ENCODE data around the gene LRRIQ4. TPM values are rescaled to one million over a fixed set of nuclear protein-coding genes. Genes with fewer than 3 reads are reported as not detected.

Gene LRRIQ4
- not detected for total RNA-seq

DNA sequence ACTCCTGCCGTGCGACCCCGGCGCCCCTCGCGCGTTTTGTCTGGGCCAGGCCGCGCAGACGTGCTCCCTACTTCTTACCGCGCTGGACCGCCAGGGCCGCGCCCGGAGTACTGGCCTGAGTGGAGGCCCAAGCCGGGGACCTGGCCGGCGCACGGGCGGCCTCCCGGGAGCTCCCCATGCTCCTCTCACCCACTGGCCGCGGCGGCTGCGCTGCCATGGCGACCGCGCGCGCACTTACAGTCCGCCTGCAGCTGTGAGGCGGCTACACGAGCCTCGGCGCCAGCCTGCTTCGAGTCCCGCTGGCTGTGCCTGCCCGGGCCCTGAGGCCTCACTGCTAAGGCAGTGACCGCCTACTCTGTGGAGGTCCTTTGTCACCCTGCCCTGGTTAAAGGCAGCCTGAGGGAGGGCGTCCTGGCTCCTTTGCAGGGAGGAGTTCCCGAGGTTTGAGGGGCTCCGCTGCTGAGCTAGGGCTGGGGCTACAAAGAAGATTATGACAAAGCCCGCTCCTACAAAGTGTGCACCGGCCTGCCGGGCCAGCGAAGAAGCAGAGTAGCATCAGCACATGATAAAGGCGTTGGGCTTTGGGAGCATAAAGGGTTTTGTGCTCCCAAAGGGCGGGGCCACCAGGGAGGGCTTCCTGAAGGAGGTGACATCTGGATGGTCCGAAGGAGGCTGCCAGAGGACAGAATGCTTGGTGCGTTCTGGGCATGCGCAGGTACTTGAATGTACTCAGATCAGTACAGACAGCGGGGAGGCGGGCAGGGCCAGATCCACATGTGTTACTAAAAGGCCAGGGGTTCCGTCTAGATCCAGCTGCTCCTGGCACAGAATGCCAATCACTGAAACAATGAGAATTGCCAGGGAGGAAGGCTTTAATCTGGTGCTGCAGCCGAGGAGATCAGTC lies at the start of gene LRRIQ4, which contains the start of gene LRRC34:
TSS of gene LRRIQ4 (plus strand) at position 539 of the 904 bp plus-strand sequence. CDS start 9,052 bp downstream, outside the sequence.
TSS of gene LRRC34 (minus strand) at position 573 of the 904 bp plus-strand sequence. CDS start at position 217, 356 bp downstream.
- Histone ChIP-seq H3K36me3 (replicated peaks in 1 of 2; ENCODE audit: insufficient read depth in 1 of 2, low read depth in 2 of 2) (no peaks in the 10 kb centered on the region), H3K9me3 (peaks cover 0 to 5% (median 0%) of the 10 kb centered on the region in 3 donors), H3K4me3 (peak within 1 kb of the TSS in 1 of 2 donors; percentile 26), H3K4me1 (peaks cover 14% of the 10 kb centered on the region), H3K27ac (peak within 1 kb of the TSS; percentile 0 to 47 (median 25)), H3K27me3 (no peaks in the 10 kb centered on the region)
- intact Hi-C loops (cut with DNase I) = no loop called here
- DNase-seq (peak; percentile 60 to 74 (median 68)), ATAC-seq (peak; percentile 87)
- WGBS, 2 donors = 9 to 39% methylated on average over 16 to 56 of the region's 56 CpGs
- TF ChIP-seq POLR2A (IDR thresholded peaks at IDR 0.05) = peak in 1 of 3 donors; percentile 9
- TF ChIP-seq, protein P1, sequence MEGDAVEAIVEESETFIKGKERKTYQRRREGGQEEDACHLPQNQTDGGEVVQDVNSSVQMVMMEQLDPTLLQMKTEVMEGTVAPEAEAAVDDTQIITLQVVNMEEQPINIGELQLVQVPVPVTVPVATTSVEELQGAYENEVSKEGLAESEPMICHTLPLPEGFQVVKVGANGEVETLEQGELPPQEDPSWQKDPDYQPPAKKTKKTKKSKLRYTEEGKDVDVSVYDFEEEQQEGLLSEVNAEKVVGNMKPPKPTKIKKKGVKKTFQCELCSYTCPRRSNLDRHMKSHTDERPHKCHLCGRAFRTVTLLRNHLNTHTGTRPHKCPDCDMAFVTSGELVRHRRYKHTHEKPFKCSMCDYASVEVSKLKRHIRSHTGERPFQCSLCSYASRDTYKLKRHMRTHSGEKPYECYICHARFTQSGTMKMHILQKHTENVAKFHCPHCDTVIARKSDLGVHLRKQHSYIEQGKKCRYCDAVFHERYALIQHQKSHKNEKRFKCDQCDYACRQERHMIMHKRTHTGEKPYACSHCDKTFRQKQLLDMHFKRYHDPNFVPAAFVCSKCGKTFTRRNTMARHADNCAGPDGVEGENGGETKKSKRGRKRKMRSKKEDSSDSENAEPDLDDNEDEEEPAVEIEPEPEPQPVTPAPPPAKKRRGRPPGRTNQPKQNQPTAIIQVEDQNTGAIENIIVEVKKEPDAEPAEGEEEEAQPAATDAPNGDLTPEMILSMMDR (IDR thresholded peaks at IDR 0.05) = peak in 1 of 7 experiments; percentile 5

DNA sequence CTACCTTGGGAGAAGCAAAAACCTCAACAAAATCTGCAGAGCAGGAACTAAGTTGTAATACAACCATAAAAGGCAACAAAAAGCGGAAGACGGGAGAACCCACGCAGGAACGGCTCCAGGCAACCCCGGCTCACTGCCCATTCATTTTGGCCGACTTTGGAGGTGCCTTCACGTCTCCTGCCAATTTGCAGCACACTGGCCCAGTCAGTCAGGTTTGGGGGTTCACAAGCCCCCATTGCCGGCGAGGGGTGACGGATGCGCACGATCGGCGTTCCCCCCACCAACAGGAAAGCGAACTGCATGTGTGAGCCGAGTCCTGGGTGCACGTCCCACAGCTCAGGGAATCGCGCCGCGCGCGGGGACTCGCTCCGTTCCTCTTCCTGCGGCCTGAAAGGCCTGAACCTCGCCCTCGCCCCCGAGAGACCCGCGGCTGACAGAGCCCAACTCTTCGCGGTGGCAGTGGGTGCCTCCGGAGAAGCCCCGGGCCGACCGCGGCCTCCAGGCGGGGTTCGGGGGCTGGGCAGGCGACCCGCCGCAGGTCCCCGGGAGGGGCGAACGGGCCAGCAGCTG lies 48.3 kb upstream of the LRRIQ4 start:
- peaks cover 8% of the 10 kb centered on the region for H3K4me1 ChIP-seq
- H3K4me3 ChIP-seq = peak overlapping the region; percentile 50 to 60
- no peaks in the 10 kb centered on the region for H3K36me3 ChIP-seq (replicated peaks in 1 of 2; ENCODE audit: insufficient read depth in 1 of 2, low read depth in 2 of 2)
- TF ChIP-seq, protein P1 (IDR thresholded peaks at IDR 0.05) = no peak
- no peak for TF ChIP-seq POLR2A (IDR thresholded peaks at IDR 0.05)
- WGBS, 2 donors = 2 to 8% methylated on average over 31 to 46 of the region's 46 CpGs
- H3K9me3 ChIP-seq = peaks cover 0 to 6% (median 0%) of the 10 kb centered on the region in 3 donors
- peak; percentile 35 for ATAC-seq
- intact Hi-C loops (cut with DNase I) = no loop called here
- peak; percentile 51 to 64 (median 55) for DNase-seq
- no peaks in the 10 kb centered on the region for H3K27me3 ChIP-seq
- peak overlapping the region; percentile 71 to 93 (median 83) for H3K27ac ChIP-seq

DNA sequence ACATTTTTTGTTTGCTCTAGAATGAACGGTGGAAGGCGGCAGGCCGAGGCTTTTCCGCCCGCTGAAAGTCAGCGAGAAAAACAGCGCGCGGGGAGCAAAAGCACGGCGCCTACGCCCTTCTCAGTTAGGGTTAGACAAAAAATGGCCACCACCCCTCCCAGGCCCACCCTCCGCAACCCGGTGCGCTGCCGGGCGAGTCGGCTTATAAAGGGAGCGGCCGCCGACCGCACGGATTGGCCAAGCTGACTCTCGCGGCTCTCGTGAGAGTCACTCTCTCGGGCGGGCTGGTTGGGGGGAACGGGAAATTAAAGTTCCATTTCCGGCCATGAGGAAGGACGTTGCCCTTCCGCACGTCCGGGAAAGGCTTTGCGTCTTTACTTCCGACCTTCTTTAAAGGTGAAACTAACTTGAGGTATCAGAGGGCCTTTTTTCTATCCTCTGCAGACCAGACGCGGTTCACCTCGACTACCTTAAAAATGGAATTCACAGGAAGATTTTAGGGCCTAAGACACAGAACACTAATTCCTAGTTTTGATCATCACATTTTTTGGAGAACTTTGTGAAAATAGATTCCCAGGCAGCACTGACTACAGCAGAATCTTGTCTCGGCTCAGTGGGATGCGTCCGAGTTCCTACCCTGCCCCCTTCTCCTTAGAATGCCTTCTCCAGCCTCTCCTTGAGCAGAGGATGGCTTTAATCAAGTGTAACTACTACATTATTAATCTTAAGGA lies 47.6 kb upstream of the LRRIQ4 start, which contains the start of gene TERC:
TSS of gene TERC (minus strand) at position 179 of the 731 bp plus-strand sequence.
- whole genome bisulfite sequencing, 2 donors = 9 to 46% methylated on average over 8 to 42 of the region's 42 CpGs
- H3K36me3 ChIP-seq (replicated peaks in 1 of 2; ENCODE audit: insufficient read depth in 1 of 2, low read depth in 2 of 2) = no peaks in the 10 kb centered on the region
- H3K27me3 ChIP-seq = no peaks in the 10 kb centered on the region
- H3K27ac ChIP-seq = peak within 1 kb of the TSS; percentile 71 to 93 (median 83)
- intact Hi-C loops (cut with DNase I) = no loop called here
- H3K4me3 ChIP-seq = peak within 1 kb of the TSS; percentile 50 to 60
- peaks cover 0 to 6% (median 0%) of the 10 kb centered on the region in 3 donors for H3K9me3 ChIP-seq
- peak; percentile 96 for ATAC-seq
- peaks cover 8% of the 10 kb centered on the region for H3K4me1 ChIP-seq
- DNase-seq = peak; percentile 92 to 93 (median 92)
- peak; percentile 93 to 99 (median 98) for TF ChIP-seq POLR2A (IDR thresholded peaks at IDR 0.05)
- TF ChIP-seq, protein P1 (IDR thresholded peaks at IDR 0.05) = peak in 2 of 7 experiments; percentile 4 to 5

DNA sequence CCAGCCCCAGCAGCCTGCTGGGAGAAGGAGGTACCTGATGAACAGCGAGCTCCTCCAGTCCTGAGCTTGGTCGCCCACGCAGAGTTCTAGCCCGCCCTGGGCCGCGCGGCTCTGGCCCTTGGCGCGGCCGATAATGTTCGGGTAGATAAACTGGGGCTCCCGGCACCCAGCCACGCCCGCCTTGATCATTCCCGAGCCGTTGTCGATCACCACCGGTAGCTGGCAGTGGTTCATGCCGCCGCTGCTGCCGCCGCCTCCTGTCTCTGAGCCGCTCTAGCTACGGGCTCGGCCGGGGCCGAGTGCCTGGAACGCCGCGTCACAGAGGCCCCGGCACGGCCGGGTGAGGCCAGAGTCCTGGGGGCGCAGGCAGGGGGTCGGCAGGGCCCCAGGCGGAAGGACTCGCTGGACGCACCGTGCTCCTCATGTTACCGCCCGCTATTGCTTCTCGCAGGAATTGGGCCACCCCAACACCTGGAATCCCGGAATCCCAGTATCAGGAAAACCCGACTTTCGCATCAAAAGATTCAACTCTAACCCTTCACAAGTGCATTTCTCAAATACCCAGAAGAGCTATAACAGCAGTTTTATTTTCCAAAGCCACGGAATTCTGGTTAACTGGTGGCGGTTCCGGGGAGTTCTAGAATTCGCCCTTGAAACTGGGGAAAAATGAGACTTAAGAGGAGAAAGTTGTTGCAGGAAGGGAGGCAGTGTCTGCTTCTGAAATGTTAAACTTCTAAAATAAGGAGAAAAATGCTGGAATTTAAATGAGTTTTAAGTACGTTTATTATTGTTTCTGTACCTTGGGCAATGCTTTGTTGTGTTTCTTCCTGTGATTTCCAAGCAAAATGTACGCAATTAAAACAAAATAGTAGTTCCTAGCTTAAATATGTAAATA lies 43.1 kb upstream of the LRRIQ4 start, which contains the start of gene ACTRT3:
TSS of gene ACTRT3 (minus strand) at position 275 of the 895 bp plus-strand sequence. CDS start at position 234, 41 bp downstream.
- DNase-seq (peak; percentile 59 to 65 (median 60)), ATAC-seq (peak; percentile 6)
- intact Hi-C loops (cut with DNase I) = no loop called here
- H3K4me1 ChIP-seq = peaks cover 8% of the 10 kb centered on the region
- H3K36me3 ChIP-seq (replicated peaks in 1 of 2; ENCODE audit: insufficient read depth in 1 of 2, low read depth in 2 of 2) = no peaks in the 10 kb centered on the region
- TF ChIP-seq POLR2A (IDR thresholded peaks at IDR 0.05) = peak in 2 of 3 donors; percentile 57 to 73
- TF ChIP-seq, protein P1 (IDR thresholded peaks at IDR 0.05) = no peak
- WGBS, 2 donors = 2 to 3% methylated on average over 18 to 46 of the region's 51 CpGs
- H3K4me3 ChIP-seq = peak within 1 kb of the TSS in 1 of 2 donors; percentile 1
- H3K27me3 ChIP-seq = no peaks in the 10 kb centered on the region
- H3K9me3 ChIP-seq = peaks cover 0 to 6% (median 0%) of the 10 kb centered on the region in 3 donors
- peak within 1 kb of the TSS; percentile 60 to 83 (median 78) for H3K27ac ChIP-seq

Measured in body of pancreas (tissue), 4 donors.